ENCODE data around the gene ASIC5.
A peak's percentile ranks its signal among the peaks of the same experiment; 100 is the strongest.
"Not testable (repeated sequence)": the region's sequence is repeated elsewhere in the genome, so short reads cannot be mapped to it uniquely, and the experiment has no call there.

ASIC5 gene

DNA sequence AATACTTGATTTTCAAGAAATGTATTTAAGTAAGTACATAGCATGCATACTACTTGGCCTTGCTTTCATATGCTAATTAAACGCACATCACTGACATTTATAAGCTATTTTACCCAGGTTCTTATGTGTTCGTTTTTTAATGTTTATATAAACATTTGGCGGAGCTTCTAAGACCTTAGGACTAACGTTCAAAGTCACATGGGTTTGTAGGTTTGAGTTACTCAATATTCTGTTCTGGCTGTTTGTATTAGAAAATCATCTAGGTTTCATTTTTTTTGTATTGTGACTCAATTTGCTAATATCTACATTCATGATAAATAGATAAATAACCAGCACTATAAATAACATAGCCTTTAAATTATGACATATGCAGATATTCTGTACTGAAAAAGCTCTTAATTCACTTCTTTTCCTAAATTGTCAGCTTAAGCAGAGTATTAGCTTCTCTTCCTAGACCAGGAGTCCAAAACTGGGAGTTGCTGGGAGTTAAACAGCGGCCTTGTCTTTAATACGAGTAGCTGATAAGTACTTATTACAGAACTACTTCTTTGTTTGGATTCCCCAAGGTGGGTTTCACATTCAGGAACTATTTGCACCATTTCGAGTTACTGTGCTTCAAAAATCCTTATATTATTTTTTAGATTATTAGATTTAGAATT is 65.3 kb downstream of the ASIC5 start:
- no peak for DNase-seq (ENCODE audit: low read depth, low spot score)
- POLR2A ChIA-PET: no interaction called here
- CTCF ChIA-PET: interaction anchor here (1.1 to 1.9 kb wide), 4 partner anchors 10 to 152 kb away, joined by 4 to 7 read pairs (median 4); partner anchors contain the start of gene CTSO
- TF ChIP-seq, protein P1, sequence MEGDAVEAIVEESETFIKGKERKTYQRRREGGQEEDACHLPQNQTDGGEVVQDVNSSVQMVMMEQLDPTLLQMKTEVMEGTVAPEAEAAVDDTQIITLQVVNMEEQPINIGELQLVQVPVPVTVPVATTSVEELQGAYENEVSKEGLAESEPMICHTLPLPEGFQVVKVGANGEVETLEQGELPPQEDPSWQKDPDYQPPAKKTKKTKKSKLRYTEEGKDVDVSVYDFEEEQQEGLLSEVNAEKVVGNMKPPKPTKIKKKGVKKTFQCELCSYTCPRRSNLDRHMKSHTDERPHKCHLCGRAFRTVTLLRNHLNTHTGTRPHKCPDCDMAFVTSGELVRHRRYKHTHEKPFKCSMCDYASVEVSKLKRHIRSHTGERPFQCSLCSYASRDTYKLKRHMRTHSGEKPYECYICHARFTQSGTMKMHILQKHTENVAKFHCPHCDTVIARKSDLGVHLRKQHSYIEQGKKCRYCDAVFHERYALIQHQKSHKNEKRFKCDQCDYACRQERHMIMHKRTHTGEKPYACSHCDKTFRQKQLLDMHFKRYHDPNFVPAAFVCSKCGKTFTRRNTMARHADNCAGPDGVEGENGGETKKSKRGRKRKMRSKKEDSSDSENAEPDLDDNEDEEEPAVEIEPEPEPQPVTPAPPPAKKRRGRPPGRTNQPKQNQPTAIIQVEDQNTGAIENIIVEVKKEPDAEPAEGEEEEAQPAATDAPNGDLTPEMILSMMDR (IDR thresholded peaks at IDR 0.05; ENCODE audit: insufficient read depth, low read length, missing control alignments): no peak
- no peak overlapping the region for H3K4me3 ChIP-seq (ENCODE audit: low read depth, low read length)

DNA sequence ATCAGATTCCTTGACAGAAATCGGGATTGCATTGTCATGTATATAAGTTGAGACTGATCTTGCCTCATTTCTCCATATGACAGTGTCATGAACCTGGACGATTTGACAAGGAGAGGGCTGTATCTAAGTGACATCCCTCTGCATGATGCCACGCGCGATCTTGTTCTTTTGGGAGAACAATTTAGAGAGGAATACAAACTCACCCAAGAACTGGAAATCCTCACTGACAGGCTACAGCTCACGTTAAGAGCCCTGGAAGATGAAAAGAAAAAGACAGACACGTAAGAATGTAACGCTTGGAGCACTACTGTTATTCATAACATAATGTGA is 66.3 kb downstream of the ASIC5 start:
- ChIA-PET CTCF (interaction anchor here (1.1 kb wide), 1 partner anchor 11 kb away, joined by 4 read pairs; no protein-coding TSS in a partner anchor), POLR2A (no interaction called here)
- no peak for DNase-seq (ENCODE audit: low read depth, low spot score)
- TF ChIP-seq, protein P1 (IDR thresholded peaks at IDR 0.05; ENCODE audit: insufficient read depth, low read length, missing control alignments): no peak
- no peak overlapping the region for H3K4me3 ChIP-seq (ENCODE audit: low read depth, low read length)

DNA sequence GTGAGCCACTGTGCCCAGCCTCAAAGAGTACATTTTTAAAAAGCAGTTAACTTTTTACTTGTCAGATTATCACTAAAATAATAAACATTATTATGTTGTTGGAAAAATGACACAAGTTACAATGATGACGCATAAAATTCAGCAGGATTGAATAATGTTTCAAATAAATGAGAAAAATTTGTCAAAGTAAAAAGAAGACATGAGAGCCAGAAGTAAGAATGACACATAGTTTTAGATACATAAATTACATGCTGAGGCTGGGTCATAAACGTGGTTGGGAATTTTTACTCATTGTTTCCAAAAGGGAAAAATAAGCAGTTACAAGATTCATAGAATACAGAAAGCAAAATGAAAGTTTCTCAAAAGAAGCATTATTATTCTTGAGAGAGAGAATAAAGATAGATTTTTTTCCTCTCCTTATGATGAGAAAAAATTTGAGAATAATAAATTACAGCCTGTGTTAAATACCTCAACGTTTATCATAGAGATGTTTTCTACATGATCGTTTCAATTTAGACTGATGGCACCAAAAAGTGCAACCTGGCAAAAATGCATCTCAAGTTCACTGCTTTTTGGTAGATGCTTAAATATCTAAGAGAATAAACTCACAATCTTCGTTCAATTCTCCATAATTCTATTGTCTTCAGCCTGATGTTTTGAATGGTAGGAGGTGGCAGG is 66.8 kb downstream of the ASIC5 start:
- no peak overlapping the region for H3K4me3 ChIP-seq (ENCODE audit: low read depth, low read length)
- CTCF ChIA-PET: no interaction called here

DNA sequence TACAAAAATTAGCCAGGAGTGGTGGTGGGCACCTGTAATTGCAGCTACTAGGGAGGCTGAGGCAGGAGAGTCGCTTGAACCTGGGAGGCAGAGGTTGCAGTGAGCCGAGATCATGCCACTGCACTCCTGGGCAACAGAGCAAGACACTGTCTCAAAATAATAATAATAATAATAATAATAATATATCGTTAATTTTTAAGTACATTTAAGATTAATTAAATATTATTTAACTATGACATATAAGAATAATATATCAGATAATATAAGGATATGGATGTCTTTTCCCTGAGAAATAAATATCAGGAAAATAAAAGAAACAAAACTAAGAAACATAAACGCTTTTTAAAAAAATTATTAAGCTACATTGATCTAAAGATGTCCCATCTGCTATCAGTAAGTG is 68.5 kb downstream of the ASIC5 start:
- H3K4me3 ChIP-seq (ENCODE audit: low read depth, low read length); DNase-seq (ENCODE audit: low read depth, low spot score); POLR2A ChIA-PET: not testable (repeated sequence)
- CTCF ChIA-PET: interaction anchor here (0.7 to 1.6 kb wide), 2 partner anchors 155 kb away, joined by 4 read pairs; no protein-coding TSS in a partner anchor

More for the DNA sequence above, 66.8 kb downstream of the ASIC5 start:
- no peak for DNase-seq (ENCODE audit: low read depth, low spot score)
- POLR2A ChIA-PET: no interaction called here
- TF ChIP-seq, protein P1 (IDR thresholded peaks at IDR 0.05; ENCODE audit: insufficient read depth, low read length, missing control alignments): no peak

DNA sequence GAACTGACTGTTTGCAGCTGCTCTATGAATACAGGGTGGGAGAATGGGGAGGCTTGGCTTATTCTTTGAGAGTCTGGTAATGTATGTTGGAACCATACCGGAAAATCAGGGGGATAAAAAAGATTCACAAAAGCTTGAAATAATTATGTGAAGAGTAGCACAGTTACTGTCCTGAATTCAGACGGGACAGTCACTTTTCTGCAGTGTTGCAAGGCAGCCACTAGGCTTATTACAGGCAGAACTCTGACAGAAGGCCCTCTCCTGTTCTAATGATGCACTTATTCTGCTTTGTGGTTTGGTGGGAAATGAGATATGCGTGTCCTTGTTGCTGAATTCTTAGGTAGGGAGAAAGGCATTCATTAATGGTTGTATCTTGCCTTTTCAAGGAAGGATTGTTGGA is 70.1 kb downstream of the ASIC5 start:
- ChIA-PET POLR2A (no interaction called here), CTCF (interaction anchor here (0.9 to 1.9 kb wide), 4 partner anchors 14 to 355 kb away, joined by 3 to 8 read pairs (median 4); no protein-coding TSS in a partner anchor)
- no peak overlapping the region for H3K4me3 ChIP-seq (ENCODE audit: low read depth, low read length)
- DNase-seq (ENCODE audit: low read depth, low spot score): no peak
- TF ChIP-seq, protein P1 (IDR thresholded peaks at IDR 0.05; ENCODE audit: insufficient read depth, low read length, missing control alignments): peak; percentile 41

DNA sequence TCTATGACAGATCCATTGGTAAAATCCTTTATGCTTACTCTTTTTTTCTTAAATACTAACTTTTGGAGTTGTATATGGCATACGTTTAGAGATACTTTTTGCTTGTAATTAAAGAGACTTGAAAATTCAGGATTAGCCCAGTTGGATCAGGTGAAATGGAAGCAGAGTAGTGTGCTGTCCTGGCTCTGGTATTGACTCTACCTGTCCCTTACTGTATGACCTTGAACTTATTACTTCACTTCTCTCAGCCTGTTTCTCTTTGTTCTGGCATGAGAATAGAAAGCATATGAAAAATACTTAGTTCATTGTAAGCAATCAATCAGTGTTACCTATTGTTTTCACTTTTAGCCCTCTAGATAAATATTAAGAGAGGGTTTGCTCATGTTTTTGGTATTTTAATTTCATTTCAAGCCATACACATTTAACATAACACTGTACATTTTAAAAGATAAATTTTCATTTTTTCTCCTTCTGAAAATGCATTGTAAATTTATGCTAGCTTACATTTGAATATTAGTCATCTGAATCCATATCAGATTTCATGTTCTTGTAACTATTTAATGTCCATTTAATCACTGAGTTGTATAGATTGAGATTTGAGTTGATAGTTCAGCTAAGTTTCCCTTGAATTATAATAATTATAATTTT is 71.4 kb downstream of the ASIC5 start:
- TF ChIP-seq, protein P1 (IDR thresholded peaks at IDR 0.05; ENCODE audit: insufficient read depth, low read length, missing control alignments): no peak
- CTCF ChIA-PET: interaction anchor here (1.9 kb wide), 1 partner anchor 16 kb away, joined by 8 read pairs; no protein-coding TSS in a partner anchor
- DNase-seq (ENCODE audit: low read depth, low spot score): no peak
- POLR2A ChIA-PET: no interaction called here
- H3K4me3 ChIP-seq (ENCODE audit: low read depth, low read length): no peak overlapping the region
